ENCODE measurements around the gene SUSD5.
A peak's percentile ranks its signal among the peaks of the same experiment; 100 is the strongest.

The SUSD5 gene

GRCh38 chr3:33167716-33168336 lies 50.8 kb downstream of the SUSD5 start:
- Histone ChIP-seq H3K4me1 (ENCODE audit: control insufficient read depth in 2 of 2, insufficient read depth in 1 of 2, low read depth in 1 of 2, low read length in 2 of 2) (peaks cover 0 to 3% of the 10 kb centered on the region in 2 donors), H3K18ac (ENCODE audit: low read length) (no peak overlapping the region), H2BK5ac (ENCODE audit: low read length) (no peak overlapping the region), H3K36me3 (replicated peaks in 1 of 2; ENCODE audit: control insufficient read depth in 2 of 2, insufficient read depth in 2 of 2, low read length in 2 of 2) (no peaks in the 10 kb centered on the region), H3K4me3 (ENCODE audit: low read length in 2 of 2) (no peak overlapping the region), H3K4ac (ENCODE audit: low read length) (no peak overlapping the region), H3K27me3 (ENCODE audit: control insufficient read depth in 3 of 3, insufficient read depth in 3 of 3, low read depth in 1 of 3, low read length in 3 of 3) (no peaks in the 10 kb centered on the region), H3K9ac (ENCODE audit: low read depth, low read length, poor library complexity) (no peak overlapping the region), H3K27ac (replicated peaks; ENCODE audit: low read length) (no peak overlapping the region), H4K8ac (ENCODE audit: low read depth, low read length) (no peak overlapping the region), H3K4me2 (ENCODE audit: insufficient read depth, low read length, poor library complexity, severe bottlenecking) (no peak overlapping the region), H2AK5ac (ENCODE audit: low read depth, low read length) (no peak overlapping the region), H3K9me3 (replicated peaks in 1 of 2; ENCODE audit: control insufficient read depth in 2 of 2, insufficient read depth in 1 of 2, low read depth in 1 of 2, low read length in 2 of 2) (no peaks in the 10 kb centered on the region), H3K79me1 (ENCODE audit: low read depth, low read length) (no peaks in the 10 kb centered on the region), H3K14ac (ENCODE audit: low read length) (no peak overlapping the region), H2BK12ac (ENCODE audit: low read length) (no peak overlapping the region), H2AFZ (ENCODE audit: low read length) (peak overlapping the region; percentile 72), H2BK15ac (ENCODE audit: low read length) (no peak overlapping the region), H3K23ac (ENCODE audit: low read depth, low read length, poor library complexity) (no peak overlapping the region), H2BK120ac (ENCODE audit: low read depth, low read length) (no peak overlapping the region), H4K91ac (ENCODE audit: low read depth, low read length, poor library complexity) (no peak overlapping the region)
- WGBS, 2 donors (ENCODE audit: extremely low coverage in 2 of 2, insufficient read length in 2 of 2, insufficient replicate concordance in 1 of 2): no CpG with 5 or more reads among the region's 3 CpGs
- no peak for DNase-seq (ENCODE audit: low spot score)

- no peak overlapping the region for H3K23ac ChIP-seq (ENCODE audit: low read depth, low read length, poor library complexity)
- H2BK5ac ChIP-seq (ENCODE audit: low read length): no peak overlapping the region
- no peak overlapping the region for H2BK120ac ChIP-seq (ENCODE audit: low read depth, low read length)
- WGBS, 2 donors (ENCODE audit: extremely low coverage in 2 of 2, insufficient read length in 2 of 2, insufficient replicate concordance in 1 of 2): no CpG with 5 or more reads among the region's 3 CpGs
- H2BK15ac ChIP-seq (ENCODE audit: low read length): no peak overlapping the region
- H3K9ac ChIP-seq (ENCODE audit: low read depth, low read length, poor library complexity): no peak overlapping the region
- no peak overlapping the region for H4K91ac ChIP-seq (ENCODE audit: low read depth, low read length, poor library complexity)
- no peak overlapping the region for H3K4ac ChIP-seq (ENCODE audit: low read length)
- H2AK5ac ChIP-seq (ENCODE audit: low read depth, low read length): no peak overlapping the region
- H3K14ac ChIP-seq (ENCODE audit: low read length): no peak overlapping the region
- no peak for DNase-seq (ENCODE audit: low spot score)
- H3K18ac ChIP-seq (ENCODE audit: low read length): no peak overlapping the region
- H3K27ac ChIP-seq (replicated peaks; ENCODE audit: low read length): no peak overlapping the region
- H3K4me1 ChIP-seq (ENCODE audit: control insufficient read depth in 2 of 2, insufficient read depth in 1 of 2, low read depth in 1 of 2, low read length in 2 of 2): peaks cover 0 to 3% of the 10 kb centered on the region in 2 donors
- no peaks in the 10 kb centered on the region for H3K9me3 ChIP-seq (replicated peaks in 1 of 2; ENCODE audit: control insufficient read depth in 2 of 2, insufficient read depth in 1 of 2, low read depth in 1 of 2, low read length in 2 of 2)
- no peak overlapping the region for H4K8ac ChIP-seq (ENCODE audit: low read depth, low read length)
- H3K4me2 ChIP-seq (ENCODE audit: insufficient read depth, low read length, poor library complexity, severe bottlenecking): no peak overlapping the region
- no peaks in the 10 kb centered on the region for H3K27me3 ChIP-seq (ENCODE audit: control insufficient read depth in 3 of 3, insufficient read depth in 3 of 3, low read depth in 1 of 3, low read length in 3 of 3)
- no peak overlapping the region for H2BK12ac ChIP-seq (ENCODE audit: low read length)
- H3K36me3 ChIP-seq (replicated peaks in 1 of 2; ENCODE audit: control insufficient read depth in 2 of 2, insufficient read depth in 2 of 2, low read length in 2 of 2): no peaks in the 10 kb centered on the region
- no peaks in the 10 kb centered on the region for H3K79me1 ChIP-seq (ENCODE audit: low read depth, low read length)
- H2AFZ ChIP-seq (ENCODE audit: low read length): peak overlapping the region; percentile 72
- no peak overlapping the region for H3K4me3 ChIP-seq (ENCODE audit: low read length in 2 of 2)
Observed at GRCh38 chr3:33167284-33167683, 51.3 kb downstream of the SUSD5 start.

GRCh38 chr3:33166095-33166494 lies 52.5 kb downstream of the SUSD5 start:
- H2AFZ ChIP-seq (ENCODE audit: low read length): no peak overlapping the region
- no peak overlapping the region for H2BK120ac ChIP-seq (ENCODE audit: low read depth, low read length)
- no CpG with 5 or more reads among the region's 2 CpGs for WGBS, 2 donors (ENCODE audit: extremely low coverage in 2 of 2, insufficient read length in 2 of 2, insufficient replicate concordance in 1 of 2)
- H3K9me3 ChIP-seq (replicated peaks in 1 of 2; ENCODE audit: control insufficient read depth in 2 of 2, insufficient read depth in 1 of 2, low read depth in 1 of 2, low read length in 2 of 2): no peaks in the 10 kb centered on the region
- H3K4me2 ChIP-seq (ENCODE audit: insufficient read depth, low read length, poor library complexity, severe bottlenecking): no peak overlapping the region
- no peak overlapping the region for H2BK15ac ChIP-seq (ENCODE audit: low read length)
- H4K91ac ChIP-seq (ENCODE audit: low read depth, low read length, poor library complexity): no peak overlapping the region
- no peak for DNase-seq (ENCODE audit: low spot score)
- H2AK5ac ChIP-seq (ENCODE audit: low read depth, low read length): no peak overlapping the region
- no peak overlapping the region for H3K4ac ChIP-seq (ENCODE audit: low read length)
- no peak overlapping the region for H3K9ac ChIP-seq (ENCODE audit: low read depth, low read length, poor library complexity)
- no peaks in the 10 kb centered on the region for H3K27me3 ChIP-seq (ENCODE audit: control insufficient read depth in 3 of 3, insufficient read depth in 3 of 3, low read depth in 1 of 3, low read length in 3 of 3)
- no peak overlapping the region for H3K14ac ChIP-seq (ENCODE audit: low read length)
- no peak overlapping the region for H2BK12ac ChIP-seq (ENCODE audit: low read length)
- H2BK5ac ChIP-seq (ENCODE audit: low read length): no peak overlapping the region
- H3K23ac ChIP-seq (ENCODE audit: low read depth, low read length, poor library complexity): no peak overlapping the region
- H3K18ac ChIP-seq (ENCODE audit: low read length): no peak overlapping the region
- no peak overlapping the region for H3K4me3 ChIP-seq (ENCODE audit: low read length in 2 of 2)
- H3K4me1 ChIP-seq (ENCODE audit: control insufficient read depth in 2 of 2, insufficient read depth in 1 of 2, low read depth in 1 of 2, low read length in 2 of 2): peaks cover 0 to 3% of the 10 kb centered on the region in 2 donors
- H4K8ac ChIP-seq (ENCODE audit: low read depth, low read length): no peak overlapping the region
- no peaks in the 10 kb centered on the region for H3K79me1 ChIP-seq (ENCODE audit: low read depth, low read length)
- no peaks in the 10 kb centered on the region for H3K36me3 ChIP-seq (replicated peaks in 1 of 2; ENCODE audit: control insufficient read depth in 2 of 2, insufficient read depth in 2 of 2, low read length in 2 of 2)
- no peak overlapping the region for H3K27ac ChIP-seq (replicated peaks; ENCODE audit: low read length)

GRCh38 chr3:33165372-33165771 lies 53.2 kb downstream of the SUSD5 start:
- Histone ChIP-seq H3K36me3 (replicated peaks in 1 of 2; ENCODE audit: control insufficient read depth in 2 of 2, insufficient read depth in 2 of 2, low read length in 2 of 2) (no peaks in the 10 kb centered on the region), H4K8ac (ENCODE audit: low read depth, low read length) (no peak overlapping the region), H2AFZ (ENCODE audit: low read length) (no peak overlapping the region), H2BK12ac (ENCODE audit: low read length) (no peak overlapping the region), H3K9me3 (replicated peaks in 1 of 2; ENCODE audit: control insufficient read depth in 2 of 2, insufficient read depth in 1 of 2, low read depth in 1 of 2, low read length in 2 of 2) (no peaks in the 10 kb centered on the region), H3K9ac (ENCODE audit: low read depth, low read length, poor library complexity) (no peak overlapping the region), H3K27ac (replicated peaks; ENCODE audit: low read length) (no peak overlapping the region), H3K4me3 (ENCODE audit: low read length in 2 of 2) (no peak overlapping the region), H3K4me2 (ENCODE audit: insufficient read depth, low read length, poor library complexity, severe bottlenecking) (no peak overlapping the region), H2BK120ac (ENCODE audit: low read depth, low read length) (no peak overlapping the region), H3K14ac (ENCODE audit: low read length) (no peak overlapping the region), H3K4ac (ENCODE audit: low read length) (no peak overlapping the region), H4K91ac (ENCODE audit: low read depth, low read length, poor library complexity) (no peak overlapping the region), H3K18ac (ENCODE audit: low read length) (no peak overlapping the region), H2AK5ac (ENCODE audit: low read depth, low read length) (no peak overlapping the region), H2BK5ac (ENCODE audit: low read length) (no peak overlapping the region), H3K4me1 (ENCODE audit: control insufficient read depth in 2 of 2, insufficient read depth in 1 of 2, low read depth in 1 of 2, low read length in 2 of 2) (peaks cover 0 to 3% of the 10 kb centered on the region in 2 donors), H2BK15ac (ENCODE audit: low read length) (no peak overlapping the region), H3K27me3 (ENCODE audit: control insufficient read depth in 3 of 3, insufficient read depth in 3 of 3, low read depth in 1 of 3, low read length in 3 of 3) (no peaks in the 10 kb centered on the region), H3K79me1 (ENCODE audit: low read depth, low read length) (no peaks in the 10 kb centered on the region), H3K23ac (ENCODE audit: low read depth, low read length, poor library complexity) (no peak overlapping the region)
- no peak for DNase-seq (ENCODE audit: low spot score)
- WGBS, 2 donors (ENCODE audit: extremely low coverage in 2 of 2, insufficient read length in 2 of 2, insufficient replicate concordance in 1 of 2): no CpG with 5 or more reads among the region's 1 CpG
